ENCODE measurements around the gene MIA2. TPM values are rescaled to one million over a fixed set of nuclear protein-coding genes. Genes with fewer than 3 reads are reported as not detected.
"Not testable (repeated sequence)": the region's sequence is repeated elsewhere in the genome, so short reads cannot be mapped to it uniquely, and the experiment has no call there.

Gene MIA2
- polyA plus RNA-seq, result 10 to 100 TPM in 1 of 3 donors, 1 to 10 TPM in 2; 8.8 to 25.2 (median 9.8) TPM

GRCh38 chr14:39233680-39234326, at the start of gene MIA2:
TSS of gene MIA2 (plus strand) at chr14:39233915. CDS start at chr14:39234115, 200 bp downstream.
- H3K27ac ChIP-seq (ENCODE audit: low read depth, low read length), result no peak within 1 kb of the TSS
- 30 to 80% (median 77%) methylated on average over 7 of the region's 7 CpGs for WGBS, 3 donors

GRCh38 chr14:39184628-39185255, 49.0 kb upstream of the MIA2 start:
- WGBS, 3 donors, result 95 to 98% (median 97%) methylated on average over 4 of the region's 4 CpGs
- no peak overlapping the region for H3K27ac ChIP-seq (ENCODE audit: low read depth, low read length)

- 94 to 97% (median 94%) methylated on average over 5 of the region's 5 CpGs for WGBS, 3 donors
- H3K27ac ChIP-seq (ENCODE audit: low read depth, low read length), result no peak overlapping the region
These were observed 48.3 kb upstream of the MIA2 start for GRCh38 chr14:39185256-39186049.

GRCh38 chr14:39186941-39187525, 46.7 kb upstream of the MIA2 start:
- no peak overlapping the region for H3K27ac ChIP-seq (ENCODE audit: low read depth, low read length)
- 86 to 89% (median 87%) methylated on average over 4 of the region's 4 CpGs for WGBS, 3 donors

GRCh38 chr14:39203659-39204606, 29.8 kb upstream of the MIA2 start:
- 79 to 81% (median 79%) methylated on average over 5 of the region's 5 CpGs for WGBS, 3 donors

GRCh38 chr14:39207430-39207829, 26.3 kb upstream of the MIA2 start:
- H3K27ac ChIP-seq (ENCODE audit: low read depth, low read length), result not testable (repeated sequence)
- 81 to 94% (median 92%) methylated on average over 2 of the region's 2 CpGs for WGBS, 3 donors

More at GRCh38 chr14:39203659-39204606, 29.8 kb upstream of the MIA2 start:
- H3K27ac ChIP-seq (ENCODE audit: low read depth, low read length), result no peak overlapping the region

- no peak overlapping the region for H3K27ac ChIP-seq (ENCODE audit: low read depth, low read length)
- WGBS, 3 donors, result 86 to 89% (median 87%) methylated on average over 15 of the region's 15 CpGs
These were observed 22.5 kb upstream of the MIA2 start for GRCh38 chr14:39211109-39211741.

GRCh38 chr14:39212034-39212433, 21.7 kb upstream of the MIA2 start:
- H3K27ac ChIP-seq (ENCODE audit: low read depth, low read length), result no peak overlapping the region
- WGBS, 3 donors, result 67 to 84% (median 74%) methylated on average over 3 of the region's 3 CpGs

- no peak overlapping the region for H3K27ac ChIP-seq (ENCODE audit: low read depth, low read length)
- WGBS, 3 donors, result 71 to 79% (median 78%) methylated on average over 1 of the region's 1 CpG
These were observed 21.0 kb upstream of the MIA2 start for GRCh38 chr14:39212693-39213092.

GRCh38 chr14:39217214-39217879, 16.4 kb upstream of the MIA2 start:
- WGBS, 3 donors, result 67 to 76% (median 69%) methylated on average over 8 of the region's 8 CpGs
- no peak overlapping the region for H3K27ac ChIP-seq (ENCODE audit: low read depth, low read length)

- no peak overlapping the region for H3K27ac ChIP-seq (ENCODE audit: low read depth, low read length)
- WGBS, 3 donors, result 49 to 57% (median 49%) methylated on average over 5 of the region's 5 CpGs
These were observed 15.4 kb upstream of the MIA2 start for GRCh38 chr14:39218171-39218769.

- WGBS, 3 donors, result 63 to 77% (median 69%) methylated on average over 3 of the region's 3 CpGs
- H3K27ac ChIP-seq (ENCODE audit: low read depth, low read length), result no peak overlapping the region
These were observed 14.6 kb upstream of the MIA2 start for GRCh38 chr14:39219075-39219499.

- WGBS, 3 donors, result 95 to 100% (median 96%) methylated on average over 1 of the region's 1 CpG
- not testable (repeated sequence) for H3K27ac ChIP-seq (ENCODE audit: low read depth, low read length)
These were observed 13.2 kb upstream of the MIA2 start for GRCh38 chr14:39220473-39220872.

- WGBS, 3 donors, result 64 to 94% (median 89%) methylated on average over 3 of the region's 3 CpGs
- no peak overlapping the region for H3K27ac ChIP-seq (ENCODE audit: low read depth, low read length)
These were observed 5.7 kb upstream of the MIA2 start for GRCh38 chr14:39228044-39228443.

GRCh38 chr14:39228509-39229221, 5.0 kb upstream of the MIA2 start:
- no peak overlapping the region for H3K27ac ChIP-seq (ENCODE audit: low read depth, low read length)
- 71 to 86% (median 76%) methylated on average over 11 of the region's 11 CpGs for WGBS, 3 donors

- H3K27ac ChIP-seq (ENCODE audit: low read depth, low read length), result no peak overlapping the region
- 89 to 91% (median 89%) methylated on average over 1 of the region's 1 CpG for WGBS, 3 donors
These were observed 4.5 kb upstream of the MIA2 start for GRCh38 chr14:39229222-39229543.
